ENCODE data around the gene NTN1. TPM values are rescaled to one million over a fixed set of nuclear protein-coding genes. Genes with fewer than 3 reads are reported as not detected.
"Not testable (repeated sequence)": the region's sequence is repeated elsewhere in the genome, so short reads cannot be mapped to it uniquely, and the experiment has no call there.

NTN1 gene
- total RNA-seq, 1 experiment from 2014 or later, result 4.2 TPM

DNA sequence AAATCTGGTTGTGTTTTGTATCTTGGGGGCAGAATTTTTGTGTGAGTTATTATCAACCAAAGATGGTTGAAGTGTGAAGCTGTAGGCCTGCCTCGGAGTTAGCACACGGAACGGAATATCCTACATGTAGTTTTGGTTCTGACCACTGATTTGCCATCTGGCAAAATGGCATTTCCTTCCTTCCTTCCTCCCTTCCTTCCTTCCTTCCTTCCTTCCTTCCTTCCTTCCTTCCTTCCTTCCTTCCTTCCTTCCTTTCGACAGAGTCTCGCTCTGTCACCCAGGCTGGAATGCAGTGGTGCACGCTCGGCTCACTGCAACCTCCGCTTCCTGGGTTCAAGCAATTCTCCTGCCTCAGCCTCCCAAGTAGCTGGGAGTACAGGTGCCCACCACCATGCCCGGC lies 85.0 kb downstream of the NTN1 start:
- ATAC-seq; H3K27ac ChIP-seq (ENCODE audit: low read depth, low read length); intact Hi-C loops (cut with micrococcal nuclease); BruUV-seq (replicated peaks); H3K4me1 ChIP-seq (ENCODE audit: control insufficient read depth in 1 of 2, insufficient read depth in 2 of 2, low read length in 2 of 2); H4K20me1 ChIP-seq (ENCODE audit: insufficient read depth); POLR2A ChIA-PET; RAD21 ChIA-PET (ENCODE audit: low non-redundant PET in 1 of 2, low total read pairs in 2 of 2, uncharacterized antibody in 2 of 2, unreplicated experiment in 2 of 2); CTCF ChIA-PET; DNase-seq (ENCODE audit: low read depth, low spot score); H3K4me3 ChIP-seq (replicated peaks in 1 of 2; ENCODE audit: low read depth in 1 of 2, low read length in 2 of 2); H3K9me2 ChIP-seq (ENCODE audit: insufficient read depth); H3K4me2 ChIP-seq (ENCODE audit: low read length); H3K36me3 ChIP-seq (ENCODE audit: control insufficient read depth in 1 of 2, insufficient read depth in 2 of 2, low read length in 2 of 2); H2AFZ ChIP-seq (ENCODE audit: low read depth, low read length, poor library complexity, severe bottlenecking); H3K9me3 ChIP-seq (ENCODE audit: control insufficient read depth in 1 of 2, insufficient read depth in 1 of 2, low read depth in 1 of 2, low read length in 2 of 2); H3K9ac ChIP-seq (ENCODE audit: low read length); H3K79me2 ChIP-seq (ENCODE audit: insufficient read depth, low read length); H3K27me3 ChIP-seq (ENCODE audit: insufficient read depth, low read length): not testable (repeated sequence)

DNA sequence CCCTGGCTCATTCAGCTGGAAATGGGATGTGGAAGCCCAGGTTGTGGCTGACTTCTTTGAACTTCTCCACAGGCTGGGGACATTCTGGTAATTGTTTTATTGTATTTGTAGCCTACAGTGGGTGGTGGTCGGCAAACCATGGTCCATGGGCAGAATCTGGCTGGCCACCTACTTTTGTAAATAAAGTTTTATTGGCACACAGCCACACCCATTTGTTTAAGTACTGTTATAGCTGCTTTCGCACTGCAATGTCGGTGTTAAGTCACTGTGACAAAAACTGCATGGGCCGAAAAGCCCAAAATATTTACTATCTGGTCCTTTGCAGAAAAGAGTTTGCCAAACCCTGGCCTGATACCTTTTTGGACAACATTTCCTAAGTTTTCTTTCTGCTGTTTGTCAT lies 86.2 kb downstream of the NTN1 start:
- Histone ChIP-seq H3K36me3 (ENCODE audit: control insufficient read depth in 1 of 2, insufficient read depth in 2 of 2, low read length in 2 of 2) (no peaks in the 10 kb centered on the region), H2AFZ (ENCODE audit: low read depth, low read length, poor library complexity, severe bottlenecking) (no peak overlapping the region), H3K4me1 (ENCODE audit: control insufficient read depth in 1 of 2, insufficient read depth in 2 of 2, low read length in 2 of 2) (no peaks in the 10 kb centered on the region), H3K9ac (ENCODE audit: low read length) (no peak overlapping the region), H3K4me2 (ENCODE audit: low read length) (no peak overlapping the region), H3K9me2 (ENCODE audit: insufficient read depth) (no peaks in the 10 kb centered on the region), H3K27me3 (ENCODE audit: insufficient read depth, low read length) (no peaks in the 10 kb centered on the region), H3K27ac (ENCODE audit: low read depth, low read length) (no peak overlapping the region), H3K79me2 (ENCODE audit: insufficient read depth, low read length) (no peaks in the 10 kb centered on the region), H4K20me1 (ENCODE audit: insufficient read depth) (no peaks in the 10 kb centered on the region), H3K9me3 (ENCODE audit: control insufficient read depth in 1 of 2, insufficient read depth in 1 of 2, low read depth in 1 of 2, low read length in 2 of 2) (no peaks in the 10 kb centered on the region), H3K4me3 (replicated peaks in 1 of 2; ENCODE audit: low read depth in 1 of 2, low read length in 2 of 2) (no peak overlapping the region)
- DNase-seq (ENCODE audit: low read depth, low spot score) (no peak), ATAC-seq (no peak)
- ChIA-PET CTCF (no interaction called here), RAD21 (ENCODE audit: low non-redundant PET in 1 of 2, low total read pairs in 2 of 2, uncharacterized antibody in 2 of 2, unreplicated experiment in 2 of 2) (no interaction called here), POLR2A (no interaction called here)
- BruUV-seq (replicated peaks), result no TSS peak
- intact Hi-C loops (cut with micrococcal nuclease), result no loop called here
- no peak for TF ChIP-seq SP1 (IDR thresholded peaks at IDR 0.05; ENCODE audit: low read depth)
- TF ChIP-seq ELF1 (IDR thresholded peaks at IDR 0.05; ENCODE audit: borderline replicate concordance, low read depth), result no peak
- no peak for TF ChIP-seq SIN3A (IDR thresholded peaks at IDR 0.05; ENCODE audit: low read depth)
- TF ChIP-seq, protein P1, sequence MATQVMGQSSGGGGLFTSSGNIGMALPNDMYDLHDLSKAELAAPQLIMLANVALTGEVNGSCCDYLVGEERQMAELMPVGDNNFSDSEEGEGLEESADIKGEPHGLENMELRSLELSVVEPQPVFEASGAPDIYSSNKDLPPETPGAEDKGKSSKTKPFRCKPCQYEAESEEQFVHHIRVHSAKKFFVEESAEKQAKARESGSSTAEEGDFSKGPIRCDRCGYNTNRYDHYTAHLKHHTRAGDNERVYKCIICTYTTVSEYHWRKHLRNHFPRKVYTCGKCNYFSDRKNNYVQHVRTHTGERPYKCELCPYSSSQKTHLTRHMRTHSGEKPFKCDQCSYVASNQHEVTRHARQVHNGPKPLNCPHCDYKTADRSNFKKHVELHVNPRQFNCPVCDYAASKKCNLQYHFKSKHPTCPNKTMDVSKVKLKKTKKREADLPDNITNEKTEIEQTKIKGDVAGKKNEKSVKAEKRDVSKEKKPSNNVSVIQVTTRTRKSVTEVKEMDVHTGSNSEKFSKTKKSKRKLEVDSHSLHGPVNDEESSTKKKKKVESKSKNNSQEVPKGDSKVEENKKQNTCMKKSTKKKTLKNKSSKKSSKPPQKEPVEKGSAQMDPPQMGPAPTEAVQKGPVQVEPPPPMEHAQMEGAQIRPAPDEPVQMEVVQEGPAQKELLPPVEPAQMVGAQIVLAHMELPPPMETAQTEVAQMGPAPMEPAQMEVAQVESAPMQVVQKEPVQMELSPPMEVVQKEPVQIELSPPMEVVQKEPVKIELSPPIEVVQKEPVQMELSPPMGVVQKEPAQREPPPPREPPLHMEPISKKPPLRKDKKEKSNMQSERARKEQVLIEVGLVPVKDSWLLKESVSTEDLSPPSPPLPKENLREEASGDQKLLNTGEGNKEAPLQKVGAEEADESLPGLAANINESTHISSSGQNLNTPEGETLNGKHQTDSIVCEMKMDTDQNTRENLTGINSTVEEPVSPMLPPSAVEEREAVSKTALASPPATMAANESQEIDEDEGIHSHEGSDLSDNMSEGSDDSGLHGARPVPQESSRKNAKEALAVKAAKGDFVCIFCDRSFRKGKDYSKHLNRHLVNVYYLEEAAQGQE (IDR thresholded peaks at IDR 0.05; ENCODE audit: low read depth), result no peak
- TF ChIP-seq EZH2phosphoT487 (IDR thresholded peaks at IDR 0.05; ENCODE audit: borderline replicate concordance), result no peak
- no peak for TF ChIP-seq TCF7L2 (IDR thresholded peaks at IDR 0.05; ENCODE audit: borderline replicate concordance, extremely low read depth, insufficient read depth, insufficient read length)
- TF ChIP-seq CBX3 (IDR thresholded peaks at IDR 0.05; ENCODE audit: low read depth), result no peak
- no peak for TF ChIP-seq POLR2A (IDR thresholded peaks at IDR 0.05; ENCODE audit: borderline replicate concordance, extremely low read depth, insufficient read depth, insufficient read length)
- TF ChIP-seq ZFX (IDR thresholded peaks at IDR 0.05), result no peak
- no peak for TF ChIP-seq POLR2AphosphoS5 (IDR thresholded peaks at IDR 0.05; ENCODE audit: low read depth, low read length)
- TF ChIP-seq CEBPB (IDR thresholded peaks at IDR 0.05; ENCODE audit: low read depth), result no peak
- TF ChIP-seq, protein P2, sequence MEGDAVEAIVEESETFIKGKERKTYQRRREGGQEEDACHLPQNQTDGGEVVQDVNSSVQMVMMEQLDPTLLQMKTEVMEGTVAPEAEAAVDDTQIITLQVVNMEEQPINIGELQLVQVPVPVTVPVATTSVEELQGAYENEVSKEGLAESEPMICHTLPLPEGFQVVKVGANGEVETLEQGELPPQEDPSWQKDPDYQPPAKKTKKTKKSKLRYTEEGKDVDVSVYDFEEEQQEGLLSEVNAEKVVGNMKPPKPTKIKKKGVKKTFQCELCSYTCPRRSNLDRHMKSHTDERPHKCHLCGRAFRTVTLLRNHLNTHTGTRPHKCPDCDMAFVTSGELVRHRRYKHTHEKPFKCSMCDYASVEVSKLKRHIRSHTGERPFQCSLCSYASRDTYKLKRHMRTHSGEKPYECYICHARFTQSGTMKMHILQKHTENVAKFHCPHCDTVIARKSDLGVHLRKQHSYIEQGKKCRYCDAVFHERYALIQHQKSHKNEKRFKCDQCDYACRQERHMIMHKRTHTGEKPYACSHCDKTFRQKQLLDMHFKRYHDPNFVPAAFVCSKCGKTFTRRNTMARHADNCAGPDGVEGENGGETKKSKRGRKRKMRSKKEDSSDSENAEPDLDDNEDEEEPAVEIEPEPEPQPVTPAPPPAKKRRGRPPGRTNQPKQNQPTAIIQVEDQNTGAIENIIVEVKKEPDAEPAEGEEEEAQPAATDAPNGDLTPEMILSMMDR (IDR thresholded peaks at IDR 0.05 in 2 of 3, conservative IDR thresholded peaks at IDR 0.05 in 1 of 3; ENCODE audit: borderline replicate concordance in 1 of 3, insufficient read depth in 1 of 3, low read depth in 2 of 3, low read length in 2 of 3), result no peak
- TF ChIP-seq, protein P3, sequence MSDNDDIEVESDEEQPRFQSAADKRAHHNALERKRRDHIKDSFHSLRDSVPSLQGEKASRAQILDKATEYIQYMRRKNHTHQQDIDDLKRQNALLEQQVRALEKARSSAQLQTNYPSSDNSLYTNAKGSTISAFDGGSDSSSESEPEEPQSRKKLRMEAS (IDR thresholded peaks at IDR 0.05), result no peak
- TF ChIP-seq, protein P4, sequence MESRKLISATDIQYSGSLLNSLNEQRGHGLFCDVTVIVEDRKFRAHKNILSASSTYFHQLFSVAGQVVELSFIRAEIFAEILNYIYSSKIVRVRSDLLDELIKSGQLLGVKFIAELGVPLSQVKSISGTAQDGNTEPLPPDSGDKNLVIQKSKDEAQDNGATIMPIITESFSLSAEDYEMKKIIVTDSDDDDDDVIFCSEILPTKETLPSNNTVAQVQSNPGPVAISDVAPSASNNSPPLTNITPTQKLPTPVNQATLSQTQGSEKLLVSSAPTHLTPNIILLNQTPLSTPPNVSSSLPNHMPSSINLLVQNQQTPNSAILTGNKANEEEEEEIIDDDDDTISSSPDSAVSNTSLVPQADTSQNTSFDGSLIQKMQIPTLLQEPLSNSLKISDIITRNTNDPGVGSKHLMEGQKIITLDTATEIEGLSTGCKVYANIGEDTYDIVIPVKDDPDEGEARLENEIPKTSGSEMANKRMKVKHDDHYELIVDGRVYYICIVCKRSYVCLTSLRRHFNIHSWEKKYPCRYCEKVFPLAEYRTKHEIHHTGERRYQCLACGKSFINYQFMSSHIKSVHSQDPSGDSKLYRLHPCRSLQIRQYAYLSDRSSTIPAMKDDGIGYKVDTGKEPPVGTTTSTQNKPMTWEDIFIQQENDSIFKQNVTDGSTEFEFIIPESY (IDR thresholded peaks at IDR 0.05; ENCODE audit: extremely low read depth, insufficient replicate concordance, low read length), result no peak

All from HCT116 (cell line).